OCI-LY1 (cell line): Measurements from ENCODE around the gene DNAH11.

Experiments used
- CTCF ChIP-seq: fragments of 200-600 bp; sonication (generic), shearing (Covaris generic); IDR thresholded peaks from 2 replicates; pipeline ENCODE4 v1.5.1; 2017; ENCODE audit warnings: mild to moderate bottlenecking, antibody characterized with exemption, low read length, moderate library complexity, mixed read lengths
- EZH2 ChIP-seq: fragments of 200-600 bp; sonication (generic), shearing (Covaris generic); IDR thresholded peaks from 2 replicates; pipeline ENCODE4 v1.8.0; 2017; ENCODE audit warnings: borderline replicate concordance, mixed run types, mild to moderate bottlenecking, antibody characterized with exemption, low read length, moderate library complexity, mixed read lengths

- TF ChIP-seq CTCF (no peak), EZH2 (no peak)
Measured at GRCh38 chr7:21579341-21580072, 36.7 kb downstream of the DNAH11 start.
